OCI-LY7 (cell line): ENCODE measurements around the gene SHROOM2.

ENCODE experiments used
- CTCF ChIP-seq: fragments of 200-600 bp; sonication (generic); conservative IDR thresholded peaks from 2 replicates; pipeline ENCODE4 v1.5.1; 2014; ENCODE audit warnings: mild to moderate bottlenecking, antibody characterized with exemption, low read length, moderate library complexity, mixed read lengths
- EZH2phosphoT487 ChIP-seq: fragments of 200-600 bp; sonication (generic); IDR thresholded peaks from 2 replicates; pipeline ENCODE4 v1.6.1; 2018; ENCODE audit warnings: low read depth, borderline replicate concordance, mild to moderate bottlenecking, mixed run types, antibody characterized with exemption, low read length, moderate library complexity, mixed read lengths

GRCh38 chrX:9758021-9758638 is 28.1 kb upstream of the SHROOM2 start:
- no peak for TF ChIP-seq CTCF
- TF ChIP-seq EZH2phosphoT487 = no peak
